ENCODE data around the gene CARD10. TPM values are rescaled to one million over a fixed set of nuclear protein-coding genes. Genes with fewer than 3 reads are reported as not detected.
A peak's percentile ranks its signal among the peaks of the same experiment; 100 is the strongest.

Gene CARD10
- total and polyA plus RNA-seq, 2 of the 13 experiments (the other 11 are each of a cell fraction or from before 2014, with no cell fraction given): 35.2 to 55.8 TPM

DNA sequence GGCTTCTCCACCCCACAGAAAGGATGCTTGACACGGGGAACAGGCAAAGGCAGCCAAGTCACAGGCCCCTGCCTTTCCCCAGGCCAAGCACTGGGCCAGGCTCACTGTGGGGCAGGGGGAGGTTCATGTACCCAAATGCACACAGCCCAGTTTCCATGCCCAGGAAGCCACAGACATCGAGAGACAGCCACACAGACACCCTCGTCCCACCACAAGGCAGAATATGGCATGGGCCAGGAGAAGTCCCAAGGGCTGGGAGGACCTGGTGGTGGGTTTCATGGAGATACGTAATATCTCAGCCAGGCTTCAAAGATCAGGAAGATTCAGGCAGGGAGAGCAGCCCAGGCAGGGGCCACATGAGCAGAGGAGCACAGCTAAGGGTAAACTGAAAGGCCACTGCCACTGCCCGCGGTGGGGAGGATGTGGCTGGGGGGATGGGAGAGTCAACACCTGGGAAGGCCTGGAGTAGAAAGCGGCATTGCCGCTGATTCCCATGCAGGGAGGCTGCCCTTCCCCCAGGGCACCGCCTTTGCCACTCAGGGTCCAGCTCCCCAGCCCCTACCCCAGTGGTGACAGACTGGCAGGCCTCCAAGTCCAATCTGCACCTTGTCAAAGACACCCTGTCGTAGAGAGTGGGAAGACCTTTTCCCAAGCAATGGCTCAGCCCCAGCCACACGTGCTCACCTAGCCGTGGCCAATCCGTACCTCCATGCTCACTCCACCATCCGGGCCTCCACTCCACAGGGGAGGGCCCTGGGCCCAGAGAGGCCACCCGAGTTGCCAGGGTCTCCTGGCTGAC is 30.7 kb downstream of the CARD10 start (continued):
- no peak for TF ChIP-seq HNF4G (IDR thresholded peaks at IDR 0.05; ENCODE audit: borderline replicate concordance, low read depth, low read length)
- 0 out of 2 replicates have a peak, but pooled peaks have one; percentile 10 for TF ChIP-seq HNF4G (CRISPR knock-in tag; IDR thresholded peaks at IDR 0.05; ENCODE audit: borderline replicate concordance, low read depth)
- no peak for TF ChIP-seq PRDM4 (CRISPR knock-in tag; IDR thresholded peaks at IDR 0.05; ENCODE audit: borderline replicate concordance)
- peak; percentile 14; the same call in 1 of the 3 replicates for TF ChIP-seq MXI1 (IDR thresholded peaks at IDR 0.05; ENCODE audit: borderline replicate concordance, low read depth, low read length)
- TF ChIP-seq MED1 (CRISPR knock-in tag; IDR thresholded peaks at IDR 0.05): peak; percentile 79
- peak; percentile 27; the same call in 1 of the 2 replicates for TF ChIP-seq AHDC1 (CRISPR knock-in tag; IDR thresholded peaks at IDR 0.05; ENCODE audit: borderline replicate concordance)
- TF ChIP-seq, protein P1, sequence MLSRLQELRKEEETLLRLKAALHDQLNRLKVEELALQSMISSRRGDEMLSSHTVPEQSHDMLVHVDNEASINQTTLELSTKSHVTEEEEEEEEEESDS (CRISPR knock-in tag; IDR thresholded peaks at IDR 0.05; ENCODE audit: borderline replicate concordance): no peak
- TF ChIP-seq BORCS8-MEF2B (CRISPR knock-in tag; IDR thresholded peaks at IDR 0.05): no peak
- peak; percentile 68; the same call in 1 of the 2 replicates for TF ChIP-seq PHF21A (CRISPR knock-in tag; IDR thresholded peaks at IDR 0.05)
- TF ChIP-seq ZFP36L2 (CRISPR knock-in tag; IDR thresholded peaks at IDR 0.05): no peak
- peak in 1 of 2 experiments; percentile 41; a peak in 1 of 4 replicates for TF ChIP-seq EP300 (IDR thresholded peaks at IDR 0.05; ENCODE audit: low read depth in 2 of 2, low read length in 2 of 2)
- no peak for TF ChIP-seq EP300 (CRISPR knock-in tag; IDR thresholded peaks at IDR 0.05; ENCODE audit: borderline replicate concordance)
- TF ChIP-seq ZNF878 (CRISPR knock-in tag; IDR thresholded peaks at IDR 0.05): no peak; the same call in 1 of the 2 replicates
- TF ChIP-seq ZNF691 (CRISPR knock-in tag; IDR thresholded peaks at IDR 0.05; ENCODE audit: borderline replicate concordance, low read depth): peak; percentile 92; the same call in 1 of the 2 replicates
- 0 out of 2 replicates have a peak, but pooled peaks have one; percentile 65 for TF ChIP-seq CBX5 (CRISPR knock-in tag; IDR thresholded peaks at IDR 0.05; ENCODE audit: borderline replicate concordance)
- no peak for TF ChIP-seq ZNF12 (CRISPR knock-in tag; IDR thresholded peaks at IDR 0.05)

Data from HepG2 (cell line).